ENCODE results near the gene CPNE2. TPM values are rescaled to one million over a fixed set of nuclear protein-coding genes. Genes with fewer than 3 reads are reported as not detected.

CPNE2 gene
- total RNA-seq, 4 donors from 2014 or later: 41.6 to 154 (median 84.2) TPM

DNA sequence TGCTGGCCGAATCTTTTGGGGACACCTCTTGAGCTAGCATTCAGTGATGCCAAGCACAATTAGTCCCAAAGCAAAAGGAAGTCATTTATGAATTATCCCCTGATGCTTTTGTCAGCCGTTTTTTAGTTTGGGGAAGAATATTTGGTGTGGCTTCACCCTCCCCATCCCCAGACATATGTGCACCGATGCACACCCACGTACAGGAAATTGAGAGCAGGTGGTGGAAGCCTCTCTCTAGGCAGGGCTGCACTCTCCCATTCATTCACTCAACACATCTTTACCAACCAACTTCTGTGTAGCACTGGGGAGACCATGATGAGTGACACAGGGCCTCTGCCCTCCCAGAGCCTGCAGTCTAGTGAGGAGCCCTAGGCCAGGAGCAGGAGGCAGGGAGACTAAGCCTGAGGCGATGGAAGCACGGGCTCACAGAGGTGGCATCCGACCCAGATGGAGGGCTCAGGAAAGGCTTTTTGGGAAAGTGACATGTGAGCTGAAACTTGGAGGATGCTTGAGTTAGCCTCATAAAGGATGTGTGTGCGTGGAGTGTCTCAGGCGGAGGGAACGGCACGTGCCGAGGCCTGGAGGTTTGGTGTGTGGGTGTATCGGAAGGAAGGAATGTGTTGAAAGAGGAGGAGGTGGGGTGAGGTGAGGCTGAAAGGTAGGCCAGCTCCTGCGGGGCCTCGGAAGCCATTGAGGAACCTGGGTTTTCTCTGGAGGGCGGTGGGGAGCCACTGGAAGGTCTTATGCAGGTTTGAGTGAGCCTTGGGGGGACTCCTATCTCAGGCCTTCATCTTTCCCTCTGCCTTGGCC, 49.6 kb downstream of the CPNE2 start:
- DNase-seq: no peak
- Histone ChIP-seq H3K27ac (no peak overlapping the region), H3K27me3 (no peaks in the 10 kb centered on the region), H3K36me3 (no peaks in the 10 kb centered on the region), H3K4me1 (peaks cover 11 to 40% (median 32%) of the 10 kb centered on the region in 4 donors), H3K4me3 (no peak overlapping the region), H3K9me3 (no peaks in the 10 kb centered on the region)
- 86 to 88% methylated on average over 13 to 16 of the region's 16 CpGs for WGBS, 2 donors (ENCODE audit: low coverage in 1 of 2)
- TF ChIP-seq POLR2AphosphoS5 (IDR thresholded peaks at IDR 0.05) (no peak), EP300 (IDR thresholded peaks at IDR 0.05; ENCODE audit: low read depth) (no peak), POLR2A (IDR thresholded peaks at IDR 0.05) (no peak)
- TF ChIP-seq, protein P1, sequence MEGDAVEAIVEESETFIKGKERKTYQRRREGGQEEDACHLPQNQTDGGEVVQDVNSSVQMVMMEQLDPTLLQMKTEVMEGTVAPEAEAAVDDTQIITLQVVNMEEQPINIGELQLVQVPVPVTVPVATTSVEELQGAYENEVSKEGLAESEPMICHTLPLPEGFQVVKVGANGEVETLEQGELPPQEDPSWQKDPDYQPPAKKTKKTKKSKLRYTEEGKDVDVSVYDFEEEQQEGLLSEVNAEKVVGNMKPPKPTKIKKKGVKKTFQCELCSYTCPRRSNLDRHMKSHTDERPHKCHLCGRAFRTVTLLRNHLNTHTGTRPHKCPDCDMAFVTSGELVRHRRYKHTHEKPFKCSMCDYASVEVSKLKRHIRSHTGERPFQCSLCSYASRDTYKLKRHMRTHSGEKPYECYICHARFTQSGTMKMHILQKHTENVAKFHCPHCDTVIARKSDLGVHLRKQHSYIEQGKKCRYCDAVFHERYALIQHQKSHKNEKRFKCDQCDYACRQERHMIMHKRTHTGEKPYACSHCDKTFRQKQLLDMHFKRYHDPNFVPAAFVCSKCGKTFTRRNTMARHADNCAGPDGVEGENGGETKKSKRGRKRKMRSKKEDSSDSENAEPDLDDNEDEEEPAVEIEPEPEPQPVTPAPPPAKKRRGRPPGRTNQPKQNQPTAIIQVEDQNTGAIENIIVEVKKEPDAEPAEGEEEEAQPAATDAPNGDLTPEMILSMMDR (IDR thresholded peaks at IDR 0.05): no peak
- in situ Hi-C loops (cut with MboI; ENCODE audit: low pct_ligation_motif_present in 1 of 4, low pct_unique_long_range_greater_than_20kb in 1 of 4, low sequenced_read_pairs in 3 of 4) (no loop called here), intact Hi-C loops (cut with DNase I; ENCODE audit: low total_unique reads) (no loop called here)

DNA sequence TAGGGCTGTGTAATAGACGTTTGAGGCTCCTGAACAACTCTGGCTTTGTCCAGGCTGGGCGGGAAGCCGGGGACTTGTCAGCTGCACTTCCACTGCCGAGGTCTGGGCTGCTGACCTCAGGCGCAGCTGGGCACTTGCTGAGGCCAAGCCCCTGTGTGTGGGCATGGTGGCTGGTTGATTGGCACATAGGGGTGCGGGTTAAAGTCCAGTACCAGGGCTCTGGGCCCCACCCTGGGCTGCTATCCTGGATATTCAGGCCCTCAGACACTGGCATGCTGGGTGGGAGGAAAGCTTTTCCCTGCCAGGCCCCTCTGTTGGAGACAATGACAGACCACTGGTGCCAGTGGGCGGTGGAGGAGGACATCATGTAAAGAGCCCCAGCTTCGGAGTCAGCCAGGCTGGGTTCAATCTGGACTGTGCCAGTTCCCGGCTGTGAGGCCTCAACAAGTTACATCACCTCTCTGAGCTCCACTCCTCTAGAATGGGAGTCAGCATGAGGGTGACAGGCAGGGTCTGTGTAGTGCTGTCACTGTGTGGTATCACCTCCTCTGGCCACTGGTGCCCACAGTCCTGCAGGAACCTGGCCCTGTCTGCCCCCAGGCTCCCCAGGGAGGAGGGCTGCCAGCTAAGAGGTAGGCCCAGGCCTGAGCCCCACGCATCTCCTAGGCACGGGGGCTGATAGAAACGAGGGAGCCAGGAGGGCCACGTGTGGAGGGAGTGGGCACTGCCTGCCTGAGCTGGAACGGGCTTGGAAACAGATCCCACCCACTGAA, 51.0 kb downstream of the CPNE2 start:
- no peak for TF ChIP-seq POLR2A (IDR thresholded peaks at IDR 0.05)
- Histone ChIP-seq H3K4me3 (no peak overlapping the region), H3K27ac (peak overlapping the region in 2 of 4 donors; percentile 2 to 8), H3K9me3 (no peaks in the 10 kb centered on the region), H3K36me3 (no peaks in the 10 kb centered on the region), H3K4me1 (peaks cover 11 to 51% (median 32%) of the 10 kb centered on the region in 4 donors), H3K27me3 (no peaks in the 10 kb centered on the region)
- in situ Hi-C loops (cut with MboI; ENCODE audit: low pct_ligation_motif_present in 1 of 4, low pct_unique_long_range_greater_than_20kb in 1 of 4, low sequenced_read_pairs in 3 of 4): no loop called here
- WGBS, 2 donors (ENCODE audit: low coverage in 1 of 2): 64% methylated on average over 14 of the region's 14 CpGs; no CpG with 5 or more reads in 1 of the 2 donors
- intact Hi-C loops (cut with DNase I; ENCODE audit: low total_unique reads): no loop called here
- peak; percentile 49 for DNase-seq

DNA sequence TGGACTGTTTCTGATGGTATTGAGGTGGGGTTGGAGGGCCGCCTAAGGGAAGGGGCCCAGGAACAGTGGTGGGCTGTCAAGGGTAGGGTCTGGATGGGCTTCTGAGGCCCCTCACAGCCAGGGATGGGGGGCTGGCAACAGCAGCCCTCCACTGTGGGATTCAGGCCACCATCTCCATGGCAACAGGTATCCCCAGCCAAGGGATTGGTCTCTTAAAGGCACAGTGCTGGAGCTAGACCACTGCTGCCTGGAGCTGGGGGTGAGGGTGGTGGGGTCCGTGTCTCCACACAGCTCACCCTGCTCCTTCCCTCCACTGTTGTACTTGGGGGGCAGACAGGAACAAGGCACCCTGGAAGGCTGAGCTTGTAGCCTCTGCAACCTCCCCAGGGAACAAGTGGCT, 51.6 kb downstream of the CPNE2 start:
- intact Hi-C loops (cut with DNase I; ENCODE audit: low total_unique reads) (no loop called here), in situ Hi-C loops (cut with MboI; ENCODE audit: low pct_ligation_motif_present in 1 of 4, low pct_unique_long_range_greater_than_20kb in 1 of 4, low sequenced_read_pairs in 3 of 4) (no loop called here)
- no peaks in the 10 kb centered on the region for H3K9me3 ChIP-seq
- DNase-seq: no peak
- H3K4me3 ChIP-seq: no peak overlapping the region
- H3K4me1 ChIP-seq: peaks cover 11 to 52% (median 32%) of the 10 kb centered on the region in 4 donors
- no peaks in the 10 kb centered on the region for H3K27me3 ChIP-seq
- no peaks in the 10 kb centered on the region for H3K36me3 ChIP-seq
- 89% methylated on average over 2 of the region's 2 CpGs; no CpG with 5 or more reads in 1 of the 2 donors for WGBS, 2 donors (ENCODE audit: low coverage in 1 of 2)
- TF ChIP-seq, protein P1 (IDR thresholded peaks at IDR 0.05): no peak
- TF ChIP-seq EP300 (IDR thresholded peaks at IDR 0.05; ENCODE audit: low read depth) (no peak), POLR2AphosphoS5 (IDR thresholded peaks at IDR 0.05) (no peak), POLR2A (IDR thresholded peaks at IDR 0.05) (no peak)
- H3K27ac ChIP-seq: peak overlapping the region in 1 of 4 donors; percentile 2

DNA sequence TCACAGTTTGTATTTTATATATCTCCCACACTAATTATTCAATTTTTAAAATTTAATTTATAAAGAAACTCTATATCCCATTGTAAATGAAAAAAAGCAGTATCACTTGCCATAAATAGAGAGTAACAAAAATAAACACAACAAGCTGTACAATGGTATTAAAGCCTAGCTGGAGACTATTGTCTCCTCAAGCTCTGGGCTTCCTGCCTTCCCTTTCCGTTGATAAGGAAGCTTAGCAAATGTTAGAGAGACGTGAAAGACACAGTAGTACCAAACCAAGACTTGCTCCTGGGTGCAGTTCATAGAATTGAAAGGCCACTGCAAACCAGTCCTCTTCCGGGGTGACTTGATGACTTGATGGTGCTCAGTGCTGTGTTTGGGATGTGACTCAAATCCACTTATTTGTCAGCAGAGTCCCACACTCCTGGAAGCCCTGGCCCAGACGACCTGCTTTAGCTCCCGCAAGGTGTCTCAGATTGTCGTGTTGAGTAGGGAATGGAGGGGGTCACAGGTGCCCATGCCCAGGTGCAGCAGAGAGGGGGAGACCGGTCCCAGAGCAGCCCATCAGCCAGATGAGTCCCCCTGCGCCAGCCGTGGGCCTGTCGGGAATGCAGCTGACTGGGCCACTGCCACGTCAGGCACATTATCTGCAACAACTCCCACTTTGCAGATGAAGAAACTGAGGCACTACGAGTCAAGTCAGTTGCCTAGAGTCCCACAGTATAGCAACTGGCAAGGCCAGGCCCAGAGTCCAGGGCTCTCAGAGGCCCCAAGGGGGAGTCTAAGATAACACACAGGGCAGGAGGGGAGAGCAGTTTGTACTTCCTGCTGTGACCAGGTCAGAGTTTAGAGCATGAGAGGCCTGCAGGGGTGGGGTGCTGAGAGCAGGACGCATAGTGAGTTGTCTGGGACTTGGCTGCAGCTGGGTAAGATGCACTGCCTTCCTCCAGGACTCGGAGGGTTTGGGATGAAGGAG, 53.0 kb downstream of the CPNE2 start:
- peaks cover 8 to 43% (median 24%) of the 10 kb centered on the region in 4 donors for H3K4me1 ChIP-seq
- no peak overlapping the region for H3K4me3 ChIP-seq
- DNase-seq: no peak
- no peaks in the 10 kb centered on the region for H3K9me3 ChIP-seq
- WGBS, 2 donors (ENCODE audit: low coverage in 1 of 2): 82 to 90% methylated on average over 2 to 8 of the region's 14 CpGs
- intact Hi-C loops (cut with DNase I; ENCODE audit: low total_unique reads) (no loop called here), in situ Hi-C loops (cut with MboI; ENCODE audit: low pct_ligation_motif_present in 1 of 4, low pct_unique_long_range_greater_than_20kb in 1 of 4, low sequenced_read_pairs in 3 of 4) (no loop called here)
- no peaks in the 10 kb centered on the region for H3K36me3 ChIP-seq
- H3K27me3 ChIP-seq: no peaks in the 10 kb centered on the region
- no peak for TF ChIP-seq POLR2AphosphoS5 (IDR thresholded peaks at IDR 0.05)
- TF ChIP-seq EP300 (IDR thresholded peaks at IDR 0.05; ENCODE audit: low read depth): no peak
- TF ChIP-seq, protein P1 (IDR thresholded peaks at IDR 0.05): no peak
- TF ChIP-seq POLR2A (IDR thresholded peaks at IDR 0.05): no peak
- no peak overlapping the region for H3K27ac ChIP-seq
